HG03103 (cell line): ENCODE measurements around the gene CCDC30.
"Not testable (repeated sequence)": the region's sequence is repeated elsewhere in the genome, so short reads cannot be mapped to it uniquely, and the experiment has no call there.

Source experiments
- ATAC-seq: cut with Tn5 transposase; IDR thresholded peaks from one replicate; pipeline ENCODE4 v1.9.1; 2021; ENCODE audit warnings: low read depth; ENCODE audit not compliant: unreplicated experiment

The CCDC30 gene

DNA sequence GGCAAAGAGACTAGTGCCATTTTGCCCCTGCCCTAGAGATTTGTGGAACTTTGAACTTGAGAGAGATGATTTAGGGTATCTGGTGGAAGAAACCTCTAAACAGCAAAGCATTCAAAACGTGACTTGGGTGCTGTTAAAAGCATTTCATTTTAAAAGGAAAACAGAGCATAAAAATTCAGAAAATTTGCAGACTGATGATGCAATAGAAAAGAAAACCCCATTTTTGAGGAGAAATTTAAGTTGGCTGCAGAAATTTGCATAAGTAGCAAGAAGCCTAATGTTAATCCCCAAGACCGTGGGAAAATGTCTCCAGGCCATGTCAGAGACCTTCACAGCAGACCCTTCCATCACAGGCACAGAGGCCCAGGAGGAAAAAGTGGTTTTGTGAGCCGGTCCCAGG lies 164.1 kb downstream of the CCDC30 start:
- ATAC-seq = not testable (repeated sequence)

DNA sequence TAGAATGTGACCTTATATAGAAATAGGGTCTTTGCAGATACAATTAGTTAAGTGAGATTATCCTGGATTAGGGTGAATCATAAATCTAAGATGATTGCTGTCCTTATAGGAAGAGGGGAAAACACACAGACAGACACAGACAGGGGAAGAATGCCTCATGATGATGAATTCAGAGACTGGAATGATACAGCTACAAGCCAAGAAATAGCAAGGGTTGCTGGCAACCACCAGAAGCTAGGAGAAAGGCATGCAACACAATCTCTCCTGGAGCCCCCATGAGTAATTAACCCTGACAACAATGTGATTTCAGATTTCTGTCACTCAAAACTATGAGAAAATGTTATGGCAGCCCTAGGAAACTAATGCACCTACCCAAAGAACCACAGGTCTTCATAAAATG lies 176.0 kb downstream of the CCDC30 start:
- ATAC-seq = no peak

DNA sequence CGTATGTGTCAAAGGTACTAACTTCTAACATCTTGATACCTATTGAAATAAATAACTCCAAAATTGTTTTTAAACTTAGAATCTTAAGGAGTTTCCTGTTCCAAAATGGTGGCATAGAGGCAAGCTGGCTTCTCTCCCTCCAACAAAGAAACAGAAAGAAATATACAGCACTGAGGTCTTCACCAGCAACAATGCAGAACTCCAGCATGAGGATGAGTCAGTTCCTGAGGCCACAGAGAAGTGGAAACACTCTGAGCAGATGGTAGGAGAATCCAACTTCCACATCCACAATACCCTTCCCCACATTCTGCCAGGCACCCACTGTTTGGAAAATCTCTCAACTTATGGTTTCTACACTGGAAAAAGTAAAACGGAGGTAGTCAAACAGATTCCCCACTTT lies 183.0 kb downstream of the CCDC30 start:
- ATAC-seq = no peak

DNA sequence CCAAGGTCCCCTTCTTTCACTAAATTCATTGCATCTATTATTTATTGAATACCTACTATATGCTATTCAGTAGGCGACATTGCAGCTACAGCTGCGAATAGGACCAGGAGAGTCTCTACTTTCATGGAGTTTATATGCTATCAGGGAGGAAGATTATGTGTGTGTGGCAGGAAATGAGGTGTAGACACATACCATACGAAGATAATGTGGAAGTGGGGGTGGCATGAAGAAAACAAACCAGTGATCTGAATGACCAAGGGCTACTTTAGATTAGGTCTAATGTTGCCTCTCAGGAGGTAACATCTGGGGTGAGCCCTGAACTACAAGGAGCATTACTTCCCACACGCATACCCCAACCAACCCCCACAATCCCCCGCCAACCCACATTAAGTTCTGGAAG lies 194.1 kb downstream of the CCDC30 start:
- no peak for ATAC-seq

DNA sequence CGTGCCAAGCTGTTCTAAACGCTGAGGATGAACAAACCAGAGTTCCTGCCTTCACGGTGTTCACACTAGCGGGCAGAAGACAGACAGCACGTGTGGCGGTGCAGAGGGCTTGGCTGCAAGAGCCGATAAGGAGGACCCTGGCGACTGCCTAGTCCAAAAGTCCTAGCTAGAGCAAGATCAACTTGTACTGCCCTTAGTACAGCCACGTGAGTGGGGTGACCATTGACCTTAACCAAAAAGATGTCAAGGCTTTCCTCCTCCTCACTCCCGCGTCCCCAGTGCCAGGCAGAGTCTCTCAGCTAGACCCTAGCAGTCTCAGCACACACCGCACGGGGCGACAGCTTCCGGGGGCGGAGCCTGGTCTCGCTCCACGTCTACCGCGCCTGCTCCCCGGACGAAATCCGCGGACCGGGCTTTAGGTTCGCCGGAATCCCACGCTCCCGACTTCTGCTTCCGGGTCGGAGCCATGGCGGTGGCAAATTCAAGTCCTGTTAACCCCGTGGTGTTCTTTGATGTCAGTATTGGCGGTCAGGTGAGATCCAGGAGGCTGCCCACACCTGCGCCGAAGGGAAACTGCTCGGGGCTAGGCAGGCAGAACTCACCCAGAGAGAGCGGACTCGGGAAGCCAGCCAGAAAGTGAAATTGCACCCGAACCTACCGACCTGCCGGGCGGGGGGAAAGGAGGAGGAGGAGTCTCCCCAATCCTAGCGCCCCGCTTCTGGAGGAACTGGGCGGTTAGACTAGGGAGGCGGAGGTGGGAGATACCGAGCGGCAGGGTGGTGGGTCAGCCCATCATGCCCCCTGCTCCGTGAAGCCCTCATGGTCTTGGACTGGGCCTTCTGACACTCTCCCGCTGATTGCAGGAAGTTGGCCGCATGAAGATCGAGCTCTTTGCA lies 195.1 kb downstream of the CCDC30 start, which contains the start of gene PPIH:
Gene PPIH (plus strand): TSS at position 443 of the 896 bp plus-strand sequence. CDS start 24 bp downstream, at position 467.
- ATAC-seq = peak; percentile 98

DNA sequence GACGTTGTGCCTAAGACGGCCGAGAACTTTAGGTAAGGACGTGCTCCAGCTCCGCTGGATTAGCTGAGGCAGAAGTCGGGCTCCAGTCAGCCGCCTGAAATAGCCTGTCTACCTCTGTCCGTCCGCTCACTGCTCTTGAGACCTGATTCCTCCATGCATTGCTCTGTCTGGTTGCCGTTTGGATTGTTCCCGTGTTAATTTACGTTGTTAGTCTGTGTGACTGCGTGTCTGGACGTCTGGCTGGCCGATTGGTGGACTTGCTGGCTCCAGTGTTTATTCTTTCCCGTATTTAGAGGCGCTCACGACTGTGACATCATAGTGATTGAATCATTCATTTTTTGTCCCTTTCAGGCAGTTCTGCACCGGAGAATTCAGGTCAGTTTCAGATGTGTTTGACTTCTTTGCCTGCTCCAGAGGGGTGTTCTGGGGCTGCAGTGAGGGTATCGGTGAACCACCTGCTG lies 195.8 kb downstream of the CCDC30 start:
- no peak for ATAC-seq

DNA sequence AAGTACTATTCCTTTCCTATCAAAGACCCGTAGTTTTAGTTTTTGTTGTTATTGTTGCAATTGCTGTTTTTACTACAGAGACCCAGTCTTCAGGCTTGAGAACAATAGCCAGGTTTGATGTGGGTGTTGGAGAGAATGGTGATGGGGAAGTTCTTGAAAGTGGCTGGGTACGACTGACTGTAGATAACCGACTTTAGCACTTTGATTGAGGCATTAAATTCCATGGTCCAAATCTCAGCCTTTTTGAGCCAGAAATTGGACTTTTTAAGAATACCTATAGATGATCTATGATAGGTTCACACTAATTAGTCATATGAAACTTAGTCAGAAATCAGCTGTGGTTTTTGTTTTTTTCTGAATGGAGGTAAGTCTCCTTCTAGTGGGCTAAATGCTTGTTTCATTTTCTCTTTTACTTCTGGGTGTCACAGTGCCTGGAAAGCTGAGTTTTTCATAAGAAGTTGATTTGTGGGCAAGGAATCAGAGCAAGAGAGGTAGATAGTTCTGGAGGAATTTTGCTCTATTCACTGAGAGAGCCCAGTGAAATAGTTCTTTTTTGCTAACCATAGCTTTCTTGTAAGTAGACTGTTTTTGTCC lies 197.9 kb downstream of the CCDC30 start:
- ATAC-seq = no peak

DNA sequence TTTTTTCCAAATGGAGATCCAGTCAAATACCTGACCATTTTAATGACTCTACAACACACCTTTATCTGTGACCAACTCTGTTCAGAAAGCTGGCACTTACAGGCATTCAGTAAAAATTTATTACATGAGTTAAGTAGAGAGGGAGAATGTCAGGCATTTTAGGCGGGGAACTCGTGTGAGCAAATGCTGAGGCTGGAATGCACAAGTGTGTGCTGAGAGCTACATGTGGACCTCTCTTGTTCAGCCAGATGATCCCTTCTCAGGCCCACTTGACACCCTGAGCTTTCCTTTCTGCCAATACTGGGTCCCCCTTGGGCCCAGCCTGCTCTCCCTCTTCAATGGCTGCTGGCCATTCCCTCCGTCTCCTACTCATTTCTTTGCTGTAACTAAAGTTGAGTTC lies 206.8 kb downstream of the CCDC30 start:
- ATAC-seq = no peak

DNA sequence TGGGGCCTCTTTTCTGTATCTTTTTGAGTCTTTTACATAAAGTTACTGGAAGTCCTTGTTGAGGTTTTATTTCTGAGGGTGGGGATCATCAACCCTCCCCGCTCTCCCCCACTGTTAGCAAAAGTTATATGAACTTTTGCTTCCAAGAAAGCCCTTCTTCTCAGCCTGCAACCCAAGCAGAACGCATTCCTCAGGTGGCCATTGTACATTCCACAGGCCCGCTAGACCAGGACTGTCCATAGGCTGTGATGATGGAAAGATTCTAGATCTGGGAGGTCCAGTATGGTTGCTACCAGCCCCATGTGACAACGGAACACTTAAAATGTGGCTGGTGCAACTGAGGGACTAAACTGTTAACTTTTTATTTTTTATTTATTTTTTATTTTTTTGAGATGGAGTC lies 207.3 kb downstream of the CCDC30 start:
- ATAC-seq = no peak

DNA sequence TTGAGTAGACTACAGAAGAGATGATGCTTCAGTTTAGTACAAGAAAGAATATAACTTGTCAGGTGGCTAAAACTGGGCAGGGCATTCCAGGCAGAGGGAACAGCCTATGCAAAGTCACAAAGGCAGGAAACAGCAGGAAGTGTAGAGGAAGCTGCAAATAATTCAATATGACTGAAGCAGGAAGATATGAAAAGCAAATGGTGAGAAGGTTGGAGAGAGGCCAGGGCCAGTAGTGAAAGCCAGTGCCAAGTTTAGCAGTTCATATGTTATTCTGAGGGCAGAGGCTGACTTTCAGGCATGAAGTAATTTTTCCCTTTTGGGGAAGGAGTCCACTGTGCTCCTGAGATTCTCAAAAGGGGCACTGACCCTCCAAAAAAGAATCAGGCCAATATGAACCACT lies 211.1 kb downstream of the CCDC30 start:
- no peak for ATAC-seq

DNA sequence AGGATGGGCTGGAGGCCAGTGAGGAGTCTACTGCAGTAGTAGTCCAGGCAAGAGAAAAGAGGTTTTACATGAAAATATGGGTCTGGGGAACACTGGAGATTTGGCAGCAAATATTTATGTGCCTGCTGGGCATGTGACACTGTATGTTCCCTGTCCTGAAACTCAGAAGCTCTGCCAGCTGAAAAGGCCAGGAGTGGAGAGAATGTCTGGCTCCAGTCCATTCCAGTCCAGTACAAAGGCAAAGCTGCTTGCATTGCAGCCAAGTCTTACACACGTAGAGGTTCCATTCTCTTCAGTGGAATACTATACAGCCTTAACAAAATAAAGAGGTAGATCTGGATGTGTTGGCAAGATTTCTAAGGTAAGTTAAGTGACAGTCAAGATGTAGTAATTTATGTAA lies 211.6 kb downstream of the CCDC30 start:
- ATAC-seq = no peak

DNA sequence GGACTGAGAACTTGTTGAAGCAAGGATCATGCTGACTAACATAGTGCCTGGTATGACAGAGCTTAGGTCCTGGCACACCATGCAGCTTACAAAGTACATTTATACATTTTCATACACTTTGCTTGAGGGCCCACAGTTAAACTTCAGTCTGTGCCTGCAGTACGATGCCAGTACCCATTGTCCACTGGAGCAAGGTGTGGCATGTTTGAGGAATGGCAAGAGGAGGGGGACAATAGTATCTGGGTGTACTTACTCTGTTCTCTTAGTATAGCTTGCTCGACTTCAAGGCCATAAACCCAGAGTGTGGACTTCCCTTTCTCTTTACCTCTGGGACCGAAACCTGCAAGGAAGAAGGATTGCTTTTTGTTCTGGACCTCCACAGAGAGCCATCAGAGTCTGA lies 212.4 kb downstream of the CCDC30 start:
- no peak for ATAC-seq

DNA sequence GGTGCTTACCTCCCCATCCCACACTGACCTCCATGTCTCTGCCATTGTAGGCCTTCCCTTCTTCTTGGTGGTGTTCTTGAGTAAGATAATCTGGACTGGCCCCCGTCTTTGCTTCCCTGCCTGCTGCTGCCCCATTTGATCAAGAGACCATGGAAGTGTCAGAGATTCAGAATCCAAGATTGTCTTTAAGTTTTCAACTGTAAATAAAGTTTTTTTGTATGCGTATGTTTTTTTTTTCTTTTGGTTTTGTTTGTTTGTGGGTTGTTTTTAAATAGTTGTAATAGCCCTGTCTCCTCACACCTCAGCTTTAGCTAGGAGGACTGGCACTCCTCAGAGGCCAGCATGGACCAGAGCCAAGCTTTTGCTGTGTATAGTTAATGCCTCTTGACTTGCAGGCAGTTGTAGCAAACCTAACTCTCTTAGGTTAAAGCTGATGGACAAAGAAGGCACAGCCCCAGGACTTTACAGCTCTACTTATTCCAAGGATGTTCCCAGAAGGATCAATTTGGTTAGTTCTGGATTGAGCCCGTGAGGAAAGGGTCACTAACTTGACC lies 213.5 kb downstream of the CCDC30 start:
- ATAC-seq = no peak

DNA sequence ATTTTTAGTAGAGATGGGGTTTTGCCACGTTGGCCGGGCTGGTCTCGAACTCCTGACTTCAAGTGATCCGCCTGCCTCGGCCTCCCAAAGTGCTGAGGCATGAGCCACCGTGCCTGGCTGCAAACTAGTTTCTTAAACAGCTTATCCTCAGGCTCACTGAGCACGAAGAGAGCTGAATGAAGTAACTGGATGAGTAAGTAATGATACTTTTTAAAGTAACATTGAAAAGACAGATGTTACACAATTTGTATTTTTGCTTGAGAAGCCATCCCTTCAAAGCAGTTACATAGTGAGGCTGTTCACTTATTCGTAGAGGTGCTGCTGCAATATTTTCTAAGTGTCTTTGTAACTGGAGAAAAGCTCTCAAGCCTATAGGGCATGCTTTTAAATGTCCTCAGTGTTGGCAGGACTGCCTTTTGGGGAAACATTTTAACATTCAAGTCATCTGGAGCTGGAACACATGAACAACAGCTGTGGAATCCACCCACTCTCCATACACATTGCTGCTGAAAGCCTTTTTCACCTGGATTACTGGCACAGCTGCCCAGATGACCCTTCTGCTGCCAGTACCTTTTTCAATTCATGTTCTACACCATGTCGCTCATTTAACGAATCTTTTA lies 216.4 kb downstream of the CCDC30 start:
- ATAC-seq = no peak

DNA sequence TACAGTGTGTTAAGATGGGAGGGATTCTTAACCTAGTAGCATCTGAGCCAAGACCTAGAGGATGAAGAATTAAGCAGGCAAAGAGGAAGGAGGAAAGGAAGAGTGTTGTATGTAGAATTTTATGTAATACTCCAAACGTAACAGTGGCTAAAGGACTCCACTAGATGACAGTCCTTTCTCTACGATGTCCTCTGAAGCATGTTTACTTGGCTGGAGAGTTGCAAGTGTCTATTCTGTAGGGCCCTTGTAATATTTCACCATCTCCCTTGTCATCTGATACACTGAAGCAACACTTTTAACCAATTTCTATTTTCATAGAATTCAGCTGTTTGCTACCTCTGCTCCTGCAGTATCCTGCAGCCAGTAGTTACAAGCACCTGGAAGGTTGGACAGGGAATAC lies 217.0 kb downstream of the CCDC30 start:
- ATAC-seq = no peak

DNA sequence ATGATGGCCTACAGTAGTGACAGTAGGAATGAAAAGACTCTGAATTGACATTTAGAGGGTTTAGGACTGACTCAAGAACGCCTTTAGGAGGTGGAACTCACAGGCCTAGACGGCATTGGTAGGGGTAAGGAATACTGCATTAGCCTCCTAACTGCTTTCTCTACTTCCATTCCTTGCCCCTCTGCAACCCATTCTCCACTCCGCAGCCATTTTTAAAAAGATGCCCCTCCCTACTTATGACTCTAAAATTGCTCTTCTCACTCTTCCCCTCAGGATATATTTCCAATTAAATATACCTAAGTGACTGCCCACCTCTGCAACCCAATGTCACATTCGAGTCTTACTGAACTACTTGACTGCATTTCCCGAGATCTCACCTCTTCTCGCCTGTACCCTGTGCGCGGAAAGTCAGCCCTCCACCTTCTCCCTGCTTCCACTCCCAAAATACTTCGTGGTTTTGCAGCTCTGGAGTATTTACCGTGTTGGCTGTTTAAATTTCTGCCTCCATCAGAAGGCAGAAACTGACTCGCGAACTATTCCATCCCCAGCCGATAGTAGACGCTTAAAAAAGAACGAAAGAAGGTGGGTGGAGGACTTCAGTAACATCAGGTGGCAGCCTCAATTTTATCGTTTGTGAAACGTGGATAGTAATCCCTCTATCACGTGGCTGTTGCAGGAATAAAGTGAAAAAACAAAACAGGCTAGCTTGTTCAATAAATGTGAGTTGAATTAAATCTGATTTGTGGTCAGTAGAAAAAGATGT lies 218.0 kb downstream of the CCDC30 start:
- no peak for ATAC-seq

DNA sequence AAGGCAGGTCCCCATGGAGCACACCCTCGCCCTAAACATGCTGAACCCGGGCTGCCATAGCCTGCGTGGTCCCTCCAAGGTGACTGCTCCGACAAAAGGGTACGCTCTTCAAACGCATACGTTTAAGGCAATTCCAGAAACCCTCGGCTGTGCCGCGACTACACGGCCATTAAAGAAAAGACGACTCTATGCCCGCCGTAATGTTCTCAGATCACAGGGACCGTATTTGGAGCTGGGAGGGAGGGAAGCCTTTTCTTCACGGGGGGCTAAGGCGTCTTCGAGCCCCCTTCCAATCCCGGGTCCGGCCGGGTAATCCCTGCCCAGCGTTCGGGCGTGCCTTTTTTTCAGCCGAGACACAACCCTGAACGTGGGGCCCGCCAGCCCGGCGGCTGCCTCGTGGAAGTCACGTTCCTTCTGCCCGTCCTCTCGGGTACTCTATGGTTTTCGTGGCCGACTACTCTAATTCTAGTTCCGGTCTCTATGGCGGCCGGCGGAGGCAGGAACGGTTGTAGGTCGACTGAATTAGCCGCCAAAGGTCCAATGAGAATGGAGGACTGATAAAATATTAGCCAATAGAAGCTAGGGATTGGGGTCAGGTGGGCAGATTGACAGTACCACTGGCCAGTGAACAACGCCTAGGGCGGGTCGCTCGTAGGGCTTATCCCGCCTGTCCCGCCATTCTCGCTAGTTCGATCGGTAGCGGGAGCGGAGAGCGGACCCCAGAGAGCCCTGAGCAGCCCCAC lies 218.8 kb downstream of the CCDC30 start, which contains the start of gene YBX1:
Gene YBX1 (plus strand): TSS at position 678 of the 743 bp plus-strand sequence. CDS start 148 bp downstream, outside the sequence.
- peak; percentile 69 for ATAC-seq

DNA sequence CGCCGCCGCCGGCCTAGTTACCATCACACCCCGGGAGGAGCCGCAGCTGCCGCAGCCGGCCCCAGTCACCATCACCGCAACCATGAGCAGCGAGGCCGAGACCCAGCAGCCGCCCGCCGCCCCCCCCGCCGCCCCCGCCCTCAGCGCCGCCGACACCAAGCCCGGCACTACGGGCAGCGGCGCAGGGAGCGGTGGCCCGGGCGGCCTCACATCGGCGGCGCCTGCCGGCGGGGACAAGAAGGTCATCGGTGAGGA lies 219.3 kb downstream of the CCDC30 start:
- ATAC-seq = peak; percentile 9

DNA sequence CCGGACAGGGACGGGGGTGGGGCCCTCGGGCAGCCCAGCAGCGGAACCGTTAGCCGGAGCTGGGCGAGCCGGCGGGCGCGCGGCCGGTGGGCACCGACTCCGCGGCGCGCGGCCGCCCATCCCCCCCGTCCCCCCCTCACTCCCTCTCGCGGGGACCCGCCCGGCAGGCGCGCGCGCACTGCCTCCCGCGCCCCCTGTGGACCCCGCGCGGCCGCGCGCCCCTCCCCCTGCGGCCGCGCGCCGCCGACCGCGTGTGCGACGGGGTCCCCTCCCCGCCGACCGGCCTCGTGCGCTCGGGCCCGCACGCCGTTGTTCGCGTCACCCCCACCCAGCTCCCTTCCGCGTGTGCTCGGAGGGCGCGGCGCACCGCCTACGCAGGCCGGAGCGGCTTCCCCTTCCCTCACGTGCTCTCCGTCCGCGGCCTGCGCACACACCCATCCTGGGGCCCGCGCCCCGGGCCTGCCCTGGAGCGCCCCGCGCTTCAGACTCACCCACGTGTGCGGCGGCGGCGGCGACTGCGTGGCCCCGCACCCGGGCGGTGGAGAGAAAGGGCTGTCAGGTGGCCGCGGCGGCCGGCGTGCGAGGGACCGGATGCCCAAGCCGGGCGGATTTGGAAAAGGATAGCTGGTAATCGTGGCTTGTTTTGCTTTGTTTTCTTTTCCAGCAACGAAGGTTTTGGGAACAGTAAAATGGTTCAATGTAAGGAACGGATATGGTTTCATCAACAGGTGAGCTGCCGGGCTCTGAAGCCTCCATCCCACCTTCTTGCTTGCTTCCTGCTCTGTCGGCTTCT lies 219.8 kb downstream of the CCDC30 start:
- ATAC-seq = peak; percentile 38
